Spleen (tissue), 7 donors: ENCODE results near the gene BLCAP.

ENCODE experiments used
- POLR2A ChIP-seq, 3 donors: fragments of 450-650 bp; IDR thresholded peaks; one replicate each; pipeline ENCODE4 v1.5.1; 2017; ENCODE audit warnings: antibody characterized with exemption in 3 of 3, mild to moderate bottlenecking in 1 of 3
- TF ChIP-seq, protein P1 (sequence below), 11 experiments: fragments of 200-600 bp in 7 of 11; fragments of 450-650 bp in 4 of 11; sonication (generic) in 4 of 11; IDR thresholded peaks in 8 of 11; conservative IDR thresholded peaks in 3 of 11; 1 replicate in 7 of 11; 2 replicates in 4 of 11; pipeline versions ENCODE4 v1.4.0 to v1.8.0; 2016 to 2021; ENCODE audit warnings: antibody characterized with exemption in 11 of 11, inconsistent platforms in 4 of 11, mild to moderate bottlenecking in 1 of 11
- donor health status: DM: no; HTN: no; CAD: no; lungs with moderate emphysema.
- donor health status: DM: no; HTN: no; CAD: no.
- donor health status: DM: no; HTN: no; CAD: no.

DNA sequence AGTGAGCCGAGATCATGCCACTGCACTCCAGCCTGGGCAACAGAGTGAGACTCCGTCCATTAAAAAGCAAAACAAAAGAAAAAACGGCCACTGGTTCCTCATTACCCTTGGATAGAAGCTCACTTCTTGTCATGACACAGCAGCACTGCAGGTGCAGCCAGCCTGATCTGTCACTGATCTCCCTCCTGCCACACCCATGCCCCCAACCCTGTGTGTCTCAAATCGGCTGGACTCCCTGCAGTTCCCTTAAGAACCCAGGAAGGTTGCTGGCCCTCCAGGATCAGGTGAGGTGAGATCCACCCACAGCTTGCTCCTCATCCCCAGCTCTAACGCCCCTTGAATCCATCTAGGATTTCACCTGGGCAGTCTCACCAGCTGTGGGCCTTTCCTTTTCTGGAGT, 32.9 kb downstream of the BLCAP start:
- TF ChIP-seq, protein P1, sequence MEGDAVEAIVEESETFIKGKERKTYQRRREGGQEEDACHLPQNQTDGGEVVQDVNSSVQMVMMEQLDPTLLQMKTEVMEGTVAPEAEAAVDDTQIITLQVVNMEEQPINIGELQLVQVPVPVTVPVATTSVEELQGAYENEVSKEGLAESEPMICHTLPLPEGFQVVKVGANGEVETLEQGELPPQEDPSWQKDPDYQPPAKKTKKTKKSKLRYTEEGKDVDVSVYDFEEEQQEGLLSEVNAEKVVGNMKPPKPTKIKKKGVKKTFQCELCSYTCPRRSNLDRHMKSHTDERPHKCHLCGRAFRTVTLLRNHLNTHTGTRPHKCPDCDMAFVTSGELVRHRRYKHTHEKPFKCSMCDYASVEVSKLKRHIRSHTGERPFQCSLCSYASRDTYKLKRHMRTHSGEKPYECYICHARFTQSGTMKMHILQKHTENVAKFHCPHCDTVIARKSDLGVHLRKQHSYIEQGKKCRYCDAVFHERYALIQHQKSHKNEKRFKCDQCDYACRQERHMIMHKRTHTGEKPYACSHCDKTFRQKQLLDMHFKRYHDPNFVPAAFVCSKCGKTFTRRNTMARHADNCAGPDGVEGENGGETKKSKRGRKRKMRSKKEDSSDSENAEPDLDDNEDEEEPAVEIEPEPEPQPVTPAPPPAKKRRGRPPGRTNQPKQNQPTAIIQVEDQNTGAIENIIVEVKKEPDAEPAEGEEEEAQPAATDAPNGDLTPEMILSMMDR (IDR thresholded peaks at IDR 0.05 in 8 of 11, conservative IDR thresholded peaks at IDR 0.05 in 3 of 11) = no peak
- no peak for TF ChIP-seq POLR2A (IDR thresholded peaks at IDR 0.05)
